ENCODE measurements around the gene GSDMA. TPM values are rescaled to one million over a fixed set of nuclear protein-coding genes. Genes with fewer than 3 reads are reported as not detected.

Gene GSDMA
- total and polyA plus RNA-seq, 9 donors = 0.10 to 0.55 (median 0.15) TPM; not detected in 5

DNA sequence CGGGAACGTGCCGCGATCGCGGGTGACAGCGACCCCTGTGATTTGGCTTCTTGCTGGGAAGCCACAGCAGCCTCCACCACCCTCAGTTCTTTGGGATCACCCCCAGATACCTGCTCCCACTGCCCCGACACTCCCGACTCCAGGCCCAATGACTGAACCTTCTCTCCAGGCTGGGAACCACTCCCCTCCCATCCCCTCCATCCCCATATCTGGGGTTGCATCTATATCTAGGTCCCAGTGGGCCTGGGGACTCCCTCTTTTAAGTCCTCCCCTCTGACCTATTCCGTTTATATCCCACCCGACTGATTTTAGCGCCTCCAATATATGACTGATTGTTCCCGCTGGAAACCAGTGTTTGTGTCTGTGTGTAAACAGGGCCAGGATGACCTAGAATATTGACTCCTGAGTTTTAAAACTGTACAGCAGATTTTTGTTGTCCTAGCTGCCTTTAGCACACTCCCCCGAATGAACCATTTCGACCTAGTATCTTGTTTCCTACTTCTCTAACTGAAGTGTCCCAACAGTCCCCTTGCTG is 18.5 kb downstream of the GSDMA start:
- Histone ChIP-seq H3K4me1 (ENCODE audit: insufficient read depth) (peaks cover 1% of the 10 kb centered on the region), H3K27me3 (no peaks in the 10 kb centered on the region), H3K36me3 (no peaks in the 10 kb centered on the region), H3K27ac (peak overlapping the region; percentile 42 to 65), H3K4me3 (peak overlapping the region; percentile 80), H3K9me3 (no peaks in the 10 kb centered on the region)
- no peak for DNase-seq
- TF ChIP-seq POLR2A (IDR thresholded peaks at IDR 0.05) = no peak
- TF ChIP-seq EP300 (IDR thresholded peaks at IDR 0.05) = no peak
- TF ChIP-seq, protein P1, sequence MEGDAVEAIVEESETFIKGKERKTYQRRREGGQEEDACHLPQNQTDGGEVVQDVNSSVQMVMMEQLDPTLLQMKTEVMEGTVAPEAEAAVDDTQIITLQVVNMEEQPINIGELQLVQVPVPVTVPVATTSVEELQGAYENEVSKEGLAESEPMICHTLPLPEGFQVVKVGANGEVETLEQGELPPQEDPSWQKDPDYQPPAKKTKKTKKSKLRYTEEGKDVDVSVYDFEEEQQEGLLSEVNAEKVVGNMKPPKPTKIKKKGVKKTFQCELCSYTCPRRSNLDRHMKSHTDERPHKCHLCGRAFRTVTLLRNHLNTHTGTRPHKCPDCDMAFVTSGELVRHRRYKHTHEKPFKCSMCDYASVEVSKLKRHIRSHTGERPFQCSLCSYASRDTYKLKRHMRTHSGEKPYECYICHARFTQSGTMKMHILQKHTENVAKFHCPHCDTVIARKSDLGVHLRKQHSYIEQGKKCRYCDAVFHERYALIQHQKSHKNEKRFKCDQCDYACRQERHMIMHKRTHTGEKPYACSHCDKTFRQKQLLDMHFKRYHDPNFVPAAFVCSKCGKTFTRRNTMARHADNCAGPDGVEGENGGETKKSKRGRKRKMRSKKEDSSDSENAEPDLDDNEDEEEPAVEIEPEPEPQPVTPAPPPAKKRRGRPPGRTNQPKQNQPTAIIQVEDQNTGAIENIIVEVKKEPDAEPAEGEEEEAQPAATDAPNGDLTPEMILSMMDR (IDR thresholded peaks at IDR 0.05) = no peak
- intact Hi-C loops (cut with DNase I) = no loop called here
- 1 to 2% (median 1%) methylated on average over 15 of the region's 15 CpGs for WGBS, 3 donors

DNA sequence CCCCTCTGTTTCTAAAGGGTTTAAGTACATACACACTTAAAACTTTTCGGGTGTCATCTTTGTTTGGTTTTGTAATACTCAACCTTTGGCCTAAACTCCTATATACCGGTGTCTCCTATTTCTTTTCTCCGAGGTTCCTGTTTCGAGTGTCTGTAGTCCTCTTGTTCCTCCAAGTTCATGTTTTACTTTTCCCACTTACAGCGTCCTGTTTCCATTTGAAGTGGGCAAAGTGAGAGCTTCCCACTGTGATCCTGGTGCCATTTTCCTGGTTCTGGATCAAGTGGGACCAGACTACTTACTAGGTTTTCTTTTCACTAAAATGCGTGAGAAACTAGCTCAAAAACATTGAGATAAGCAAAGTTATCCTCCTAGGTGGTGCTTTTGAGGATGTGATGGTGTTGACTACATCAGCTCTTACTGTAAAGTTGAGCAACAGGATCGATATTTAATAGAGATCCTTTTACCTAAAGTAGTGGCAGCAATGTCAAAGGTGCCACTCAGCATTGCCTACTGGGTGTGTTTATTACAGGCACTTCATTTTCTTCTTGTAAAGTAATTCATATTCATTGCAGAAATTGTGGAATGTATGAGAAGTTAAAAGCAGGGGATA is 19.1 kb downstream of the GSDMA start:
- 8 to 19% (median 11%) methylated on average over 7 of the region's 7 CpGs for WGBS, 3 donors
- Histone ChIP-seq H3K27me3 (no peaks in the 10 kb centered on the region), H3K4me3 (peak overlapping the region; percentile 80), H3K9me3 (no peaks in the 10 kb centered on the region), H3K36me3 (no peaks in the 10 kb centered on the region), H3K4me1 (ENCODE audit: insufficient read depth) (peaks cover 1% of the 10 kb centered on the region), H3K27ac (no peak overlapping the region)
- intact Hi-C loops (cut with DNase I) = no loop called here
- no peak for DNase-seq
- TF ChIP-seq POLR2A (IDR thresholded peaks at IDR 0.05) (no peak), EP300 (IDR thresholded peaks at IDR 0.05) (no peak)
- TF ChIP-seq, protein P1 (IDR thresholded peaks at IDR 0.05) = no peak

DNA sequence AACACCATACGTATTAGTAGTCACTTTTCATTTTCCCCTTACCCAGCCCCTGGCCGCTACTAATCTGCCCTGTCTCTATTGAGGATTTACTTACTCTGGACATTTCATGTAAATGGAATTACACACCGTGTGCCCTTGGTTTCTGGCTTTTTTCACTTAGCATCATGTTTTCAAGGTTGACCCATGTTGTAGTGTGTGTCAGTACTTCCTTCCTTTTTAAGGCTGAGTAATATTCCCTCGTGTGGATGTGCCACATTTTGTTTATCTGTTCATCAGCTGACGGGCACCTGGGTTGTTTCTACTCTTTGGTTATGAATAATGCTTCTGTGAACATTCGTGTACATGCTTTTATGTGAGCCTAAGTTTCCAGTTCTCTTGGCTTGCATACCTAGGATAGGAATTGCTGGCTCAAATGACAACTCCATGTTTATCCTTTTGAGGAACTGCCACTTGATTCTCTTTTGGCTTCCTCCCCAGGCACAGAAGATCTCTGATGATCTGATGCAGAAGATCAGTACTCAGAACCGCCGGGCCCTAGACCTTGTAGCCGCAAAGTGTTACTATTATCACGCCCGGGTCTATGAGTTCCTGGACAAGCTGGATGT is 25.5 kb downstream of the GSDMA start:
- intact Hi-C loops (cut with DNase I) = no loop called here

DNA sequence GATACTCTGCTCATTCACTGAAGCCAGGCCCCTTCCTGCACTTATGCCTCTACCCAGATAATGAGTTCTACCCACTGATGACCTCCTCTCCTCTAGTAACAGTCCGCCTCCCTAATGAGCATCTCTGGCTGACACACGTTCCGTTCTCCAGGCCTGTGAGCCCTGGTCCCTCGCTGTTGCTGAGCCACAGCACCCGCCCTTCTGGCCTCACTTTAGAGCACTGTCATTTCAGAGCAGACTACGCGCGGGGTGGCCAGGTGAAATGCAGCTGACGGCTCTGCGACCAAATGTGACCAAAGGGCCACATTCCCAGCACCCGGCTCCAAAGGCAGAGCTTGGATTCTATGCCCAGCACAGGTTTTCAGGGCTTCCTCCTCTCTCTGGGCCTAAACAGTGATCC is 31.6 kb downstream of the GSDMA start:
- H3K4me1 ChIP-seq (ENCODE audit: insufficient read depth) = no peaks in the 10 kb centered on the region
- 91 to 92% (median 92%) methylated on average over 11 of the region's 11 CpGs for WGBS, 3 donors
- no peaks in the 10 kb centered on the region for H3K27me3 ChIP-seq
- TF ChIP-seq EP300 (IDR thresholded peaks at IDR 0.05) (no peak), POLR2A (IDR thresholded peaks at IDR 0.05) (no peak)
- TF ChIP-seq, protein P1 (IDR thresholded peaks at IDR 0.05) = no peak
- no peaks in the 10 kb centered on the region for H3K36me3 ChIP-seq
- DNase-seq = no peak
- no peaks in the 10 kb centered on the region for H3K9me3 ChIP-seq
- no peak overlapping the region for H3K27ac ChIP-seq
- no peak overlapping the region for H3K4me3 ChIP-seq
- intact Hi-C loops (cut with DNase I) = no loop called here

More for the DNA sequence above, 25.5 kb downstream of the GSDMA start:
- H3K9me3 ChIP-seq = no peaks in the 10 kb centered on the region
- H3K4me1 ChIP-seq (ENCODE audit: insufficient read depth) = no peaks in the 10 kb centered on the region
- H3K27ac ChIP-seq = no peak overlapping the region
- no peaks in the 10 kb centered on the region for H3K27me3 ChIP-seq
- WGBS, 3 donors = 89 to 91% (median 90%) methylated on average over 11 of the region's 11 CpGs
- no peak for TF ChIP-seq EP300 (IDR thresholded peaks at IDR 0.05)
- TF ChIP-seq, protein P1 (IDR thresholded peaks at IDR 0.05) = no peak
- no peak for TF ChIP-seq POLR2A (IDR thresholded peaks at IDR 0.05)
- H3K36me3 ChIP-seq = peaks cover 7% of the 10 kb centered on the region
- DNase-seq = no peak
- no peak overlapping the region for H3K4me3 ChIP-seq

Measured in ovary (tissue), 9 donors.